Nasal cavity respiratory epithelium epithelial cell of viscerocranial mucosa (primary cell): ENCODE measurements around the gene ABI1. TPM values are rescaled to one million over a fixed set of nuclear protein-coding genes. Genes with fewer than 3 reads are reported as not detected.

ENCODE experiments used
- total RNA-seq: library from RNA; depleted of rRNA; stranded (reverse); fragments of >200 nt; gene quantifications from 2 replicates; pipeline ENCODE4 v1.2.3, GENCODE V29; 2014

The ABI1 gene
- total RNA-seq = 58.4 and 63.3 TPM in 2 replicates

GRCh38 chr10:26860443-26861204, at the start of gene ABI1:
Gene ABI1, minus strand, starts transcription at chr10:26860958. Its CDS starts 95 bp downstream, at chr10:26860863.

GRCh38 chr10:26697163-26697921, 163.4 kb downstream of the ABI1 start, which contains the start of gene PDSS1:
Gene PDSS1, plus strand, starts transcription at chr10:26697701. Its CDS starts 11 bp downstream, at chr10:26697712.

Other genes with a start within 250 kb of the ABI1 start
- gene PDSS1, start 163.3 kb downstream of the ABI1 start, total RNA-seq = 6.5 and 8.3 TPM in 2 replicates
- gene ANKRD26, start 239.5 kb upstream of the ABI1 start, total RNA-seq = 5.5 and 8.3 TPM in 2 replicates